ENCODE results near the gene C1QTNF9. TPM values are rescaled to one million over a fixed set of nuclear protein-coding genes. Genes with fewer than 3 reads are reported as not detected.

Gene C1QTNF9
- total RNA-seq, 1 donor from 2014 or later: not detected

GRCh38 chr13:24301911-24302310 is 7.5 kb upstream of the C1QTNF9 start:
- intact Hi-C loops (cut with DNase I): no loop called here
- H3K27ac ChIP-seq: no peak overlapping the region

GRCh38 chr13:24304620-24305019 is 4.8 kb upstream of the C1QTNF9 start:
- no peaks in the 10 kb centered on the region for H3K4me1 ChIP-seq
- H3K27ac ChIP-seq: no peak overlapping the region
- no peak for DNase-seq (ENCODE audit: extremely low spot score in 2 of 2)
- no peaks in the 10 kb centered on the region for H3K27me3 ChIP-seq
- H3K9me3 ChIP-seq: no peaks in the 10 kb centered on the region
- intact Hi-C loops (cut with DNase I): no loop called here
- no peak overlapping the region for H3K4me3 ChIP-seq
- H3K36me3 ChIP-seq: peaks cover 0 to 16% of the 10 kb centered on the region in 2 donors
- TF ChIP-seq POLR2AphosphoS5 (IDR thresholded peaks at IDR 0.05; ENCODE audit: insufficient read depth in 1 of 2, low read depth in 1 of 2) (no peak), POLR2A (IDR thresholded peaks at IDR 0.05) (no peak)
- TF ChIP-seq, protein P1, sequence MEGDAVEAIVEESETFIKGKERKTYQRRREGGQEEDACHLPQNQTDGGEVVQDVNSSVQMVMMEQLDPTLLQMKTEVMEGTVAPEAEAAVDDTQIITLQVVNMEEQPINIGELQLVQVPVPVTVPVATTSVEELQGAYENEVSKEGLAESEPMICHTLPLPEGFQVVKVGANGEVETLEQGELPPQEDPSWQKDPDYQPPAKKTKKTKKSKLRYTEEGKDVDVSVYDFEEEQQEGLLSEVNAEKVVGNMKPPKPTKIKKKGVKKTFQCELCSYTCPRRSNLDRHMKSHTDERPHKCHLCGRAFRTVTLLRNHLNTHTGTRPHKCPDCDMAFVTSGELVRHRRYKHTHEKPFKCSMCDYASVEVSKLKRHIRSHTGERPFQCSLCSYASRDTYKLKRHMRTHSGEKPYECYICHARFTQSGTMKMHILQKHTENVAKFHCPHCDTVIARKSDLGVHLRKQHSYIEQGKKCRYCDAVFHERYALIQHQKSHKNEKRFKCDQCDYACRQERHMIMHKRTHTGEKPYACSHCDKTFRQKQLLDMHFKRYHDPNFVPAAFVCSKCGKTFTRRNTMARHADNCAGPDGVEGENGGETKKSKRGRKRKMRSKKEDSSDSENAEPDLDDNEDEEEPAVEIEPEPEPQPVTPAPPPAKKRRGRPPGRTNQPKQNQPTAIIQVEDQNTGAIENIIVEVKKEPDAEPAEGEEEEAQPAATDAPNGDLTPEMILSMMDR (IDR thresholded peaks at IDR 0.05): no peak

More at GRCh38 chr13:24301911-24302310, 7.5 kb upstream of the C1QTNF9 start:
- Histone ChIP-seq H3K4me1 (no peaks in the 10 kb centered on the region), H3K4me3 (no peak overlapping the region), H3K36me3 (peaks cover 0 to 29% of the 10 kb centered on the region in 2 donors), H3K27me3 (no peaks in the 10 kb centered on the region), H3K9me3 (no peaks in the 10 kb centered on the region)
- TF ChIP-seq POLR2AphosphoS5 (IDR thresholded peaks at IDR 0.05; ENCODE audit: insufficient read depth in 1 of 2, low read depth in 1 of 2) (no peak), POLR2A (IDR thresholded peaks at IDR 0.05) (no peak)
- TF ChIP-seq, protein P1 (IDR thresholded peaks at IDR 0.05): no peak
- DNase-seq (ENCODE audit: extremely low spot score in 2 of 2): peak in 1 of 2 donors; percentile 65

- H3K27ac ChIP-seq: no peak overlapping the region
- no peak for DNase-seq (ENCODE audit: extremely low spot score in 2 of 2)
- no peaks in the 10 kb centered on the region for H3K4me1 ChIP-seq
- peaks cover 0 to 6% of the 10 kb centered on the region in 2 donors for H3K36me3 ChIP-seq
- no peak for TF ChIP-seq POLR2AphosphoS5 (IDR thresholded peaks at IDR 0.05; ENCODE audit: insufficient read depth in 1 of 2, low read depth in 1 of 2)
- H3K27me3 ChIP-seq: no peaks in the 10 kb centered on the region
- no peaks in the 10 kb centered on the region for H3K9me3 ChIP-seq
- intact Hi-C loops (cut with DNase I): no loop called here
- H3K4me3 ChIP-seq: no peak overlapping the region
Measured at GRCh38 chr13:24306632-24307031, 2.7 kb upstream of the C1QTNF9 start.

GRCh38 chr13:24307211-24308067 is 1.9 kb upstream of the C1QTNF9 start:
- no peaks in the 10 kb centered on the region for H3K27me3 ChIP-seq
- H3K27ac ChIP-seq: no peak overlapping the region
- H3K9me3 ChIP-seq: no peaks in the 10 kb centered on the region
- peak in 1 of 2 donors; percentile 77 for DNase-seq (ENCODE audit: extremely low spot score in 2 of 2)
- peaks cover 0 to 6% of the 10 kb centered on the region in 2 donors for H3K36me3 ChIP-seq
- intact Hi-C loops (cut with DNase I): no loop called here
- H3K4me1 ChIP-seq: no peaks in the 10 kb centered on the region
- no peak overlapping the region for H3K4me3 ChIP-seq
- no peak for TF ChIP-seq POLR2A (IDR thresholded peaks at IDR 0.05)
- no peak for TF ChIP-seq POLR2AphosphoS5 (IDR thresholded peaks at IDR 0.05; ENCODE audit: insufficient read depth in 1 of 2, low read depth in 1 of 2)
- TF ChIP-seq, protein P1 (IDR thresholded peaks at IDR 0.05): no peak

DNA sequence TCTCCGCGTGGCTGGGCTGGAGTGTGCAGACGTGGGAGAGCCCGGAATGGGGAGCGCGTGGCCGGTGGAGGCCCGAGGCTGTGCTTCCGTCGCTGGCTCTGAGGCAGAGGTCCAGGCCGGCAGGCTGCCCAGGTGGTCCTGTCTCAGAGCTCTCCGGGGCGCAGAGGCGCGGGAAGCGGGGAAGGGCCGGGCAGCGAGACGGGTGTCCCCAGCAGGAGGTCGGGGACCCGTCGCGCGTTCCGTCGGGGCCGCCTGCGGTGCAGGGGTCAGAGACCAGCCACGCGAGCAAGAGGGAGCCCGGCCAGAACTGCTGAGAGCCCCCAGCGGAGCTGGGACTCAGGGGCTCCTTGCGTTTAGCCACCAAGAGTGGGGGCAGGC is 1.3 kb upstream of the C1QTNF9 start:
- Histone ChIP-seq H3K36me3 (peaks cover 0 to 3% of the 10 kb centered on the region in 2 donors), H3K4me1 (no peaks in the 10 kb centered on the region), H3K27ac (no peak overlapping the region), H3K27me3 (no peaks in the 10 kb centered on the region), H3K9me3 (no peaks in the 10 kb centered on the region), H3K4me3 (no peak overlapping the region)
- TF ChIP-seq POLR2A (IDR thresholded peaks at IDR 0.05) (no peak), POLR2AphosphoS5 (IDR thresholded peaks at IDR 0.05; ENCODE audit: insufficient read depth in 1 of 2, low read depth in 1 of 2) (no peak)
- TF ChIP-seq, protein P1 (IDR thresholded peaks at IDR 0.05): no peak
- peak in 1 of 2 donors; percentile 83 for DNase-seq (ENCODE audit: extremely low spot score in 2 of 2)
- intact Hi-C loops (cut with DNase I): no loop called here
